GM12873 (cell line): ENCODE results near the gene TUBGCP3.
A peak's percentile ranks its signal among the peaks of the same experiment; 100 is the strongest.

ENCODE experiments used
- TF ChIP-seq, protein P1 (sequence below): IDR thresholded peaks from 2 replicates; pipeline ENCODE4 v1.5.1; 2012; ENCODE audit warnings: low read depth, mild to moderate bottlenecking, moderate library complexity, low read length, control low read depth; ENCODE audit not compliant: insufficient read depth; ENCODE audit errors: missing control alignments

Gene TUBGCP3

DNA sequence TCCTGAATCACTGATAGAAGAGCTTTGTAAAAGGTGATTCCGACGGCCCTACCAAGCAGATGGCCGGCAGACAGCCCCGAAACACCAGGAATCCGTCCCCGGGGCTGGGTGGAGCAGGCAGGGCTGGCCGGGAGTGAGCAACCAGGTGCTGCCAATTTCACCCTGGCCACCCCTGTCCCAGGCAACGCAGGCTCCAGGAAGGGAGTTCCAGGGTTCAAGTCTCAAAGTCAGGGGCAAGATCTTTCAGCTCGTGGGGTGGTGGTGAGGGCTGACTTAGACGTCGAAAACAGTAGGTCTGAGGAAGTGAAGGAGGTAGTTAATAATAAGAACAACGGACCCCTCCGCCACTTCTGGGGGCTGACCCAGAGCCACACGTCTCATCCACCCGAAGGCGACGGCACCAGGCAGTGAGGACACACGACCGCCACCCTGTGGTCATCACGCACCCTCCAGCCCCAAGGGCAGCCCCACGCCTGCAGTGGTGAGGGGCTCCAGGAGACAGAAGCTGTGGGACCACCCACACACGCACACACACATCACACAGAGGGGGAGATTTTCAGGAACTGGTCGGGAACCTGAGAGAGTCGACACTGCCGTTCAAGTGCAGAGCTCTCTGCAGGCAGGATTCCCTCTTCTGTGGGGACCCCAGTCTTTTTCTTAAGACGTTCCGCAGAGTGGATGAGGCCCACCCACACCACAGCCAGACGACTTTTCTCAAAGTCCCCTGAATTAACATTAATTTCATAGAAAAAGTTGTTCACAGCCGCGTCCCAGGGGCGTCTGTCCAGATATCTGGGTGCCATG is 144.6 kb downstream of the TUBGCP3 start:
- TF ChIP-seq, protein P1, sequence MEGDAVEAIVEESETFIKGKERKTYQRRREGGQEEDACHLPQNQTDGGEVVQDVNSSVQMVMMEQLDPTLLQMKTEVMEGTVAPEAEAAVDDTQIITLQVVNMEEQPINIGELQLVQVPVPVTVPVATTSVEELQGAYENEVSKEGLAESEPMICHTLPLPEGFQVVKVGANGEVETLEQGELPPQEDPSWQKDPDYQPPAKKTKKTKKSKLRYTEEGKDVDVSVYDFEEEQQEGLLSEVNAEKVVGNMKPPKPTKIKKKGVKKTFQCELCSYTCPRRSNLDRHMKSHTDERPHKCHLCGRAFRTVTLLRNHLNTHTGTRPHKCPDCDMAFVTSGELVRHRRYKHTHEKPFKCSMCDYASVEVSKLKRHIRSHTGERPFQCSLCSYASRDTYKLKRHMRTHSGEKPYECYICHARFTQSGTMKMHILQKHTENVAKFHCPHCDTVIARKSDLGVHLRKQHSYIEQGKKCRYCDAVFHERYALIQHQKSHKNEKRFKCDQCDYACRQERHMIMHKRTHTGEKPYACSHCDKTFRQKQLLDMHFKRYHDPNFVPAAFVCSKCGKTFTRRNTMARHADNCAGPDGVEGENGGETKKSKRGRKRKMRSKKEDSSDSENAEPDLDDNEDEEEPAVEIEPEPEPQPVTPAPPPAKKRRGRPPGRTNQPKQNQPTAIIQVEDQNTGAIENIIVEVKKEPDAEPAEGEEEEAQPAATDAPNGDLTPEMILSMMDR = peak; percentile 48

DNA sequence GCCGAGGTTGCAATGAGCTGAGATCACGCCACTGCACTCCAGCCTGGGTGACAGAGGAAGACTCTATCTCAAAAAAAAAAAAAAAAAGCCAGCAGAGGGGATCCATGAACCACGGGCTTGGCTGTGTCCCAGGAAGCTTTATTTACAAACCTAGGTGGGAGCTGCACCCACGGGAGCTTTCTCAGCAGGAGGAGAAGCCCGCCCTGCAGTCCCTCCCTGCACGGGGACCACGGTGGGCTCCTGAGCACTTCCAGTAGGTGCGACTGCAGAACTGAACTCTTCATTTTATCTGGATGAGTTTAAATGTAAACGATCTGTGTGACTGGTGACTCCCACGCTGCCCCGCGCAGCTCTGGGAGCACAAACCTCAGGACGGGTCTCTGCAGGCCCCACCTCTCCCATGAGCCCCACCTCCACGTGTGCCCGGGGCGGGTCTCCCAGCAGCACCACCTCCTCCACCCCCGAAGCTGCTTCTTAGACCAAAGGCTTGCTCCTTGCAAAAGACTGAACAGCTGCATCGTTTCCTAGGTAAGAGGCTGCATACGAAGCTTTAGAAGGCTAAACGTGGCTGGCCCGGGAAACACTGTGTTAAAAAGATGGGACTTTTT is 145.4 kb downstream of the TUBGCP3 start:
- TF ChIP-seq, protein P1 = no peak

DNA sequence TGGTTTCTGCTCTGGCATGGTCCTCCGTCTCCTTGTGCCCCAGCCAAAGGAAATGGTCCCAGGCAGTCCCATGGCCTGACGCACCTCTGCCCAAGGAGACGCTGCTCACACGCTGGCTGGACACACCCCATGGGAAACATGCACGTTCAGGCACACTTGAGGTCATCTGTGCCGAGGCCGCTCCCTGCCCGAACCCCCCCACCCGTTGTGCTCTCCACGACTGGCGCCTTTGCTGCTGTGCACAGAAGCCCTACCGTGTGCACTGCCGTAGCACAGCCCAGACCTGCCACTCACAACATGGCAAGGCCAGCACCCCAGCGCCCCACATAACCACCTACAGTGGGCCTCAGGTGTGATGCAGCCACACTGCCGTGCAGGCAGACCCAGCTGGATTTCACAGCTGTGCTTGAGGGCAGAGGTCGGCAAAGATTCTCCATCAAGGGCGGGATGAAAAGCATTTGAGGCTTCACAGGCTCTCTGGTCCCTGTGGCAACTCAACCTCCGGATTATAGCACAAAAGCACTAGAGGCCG is 146.1 kb downstream of the TUBGCP3 start:
- TF ChIP-seq, protein P1 = no peak

DNA sequence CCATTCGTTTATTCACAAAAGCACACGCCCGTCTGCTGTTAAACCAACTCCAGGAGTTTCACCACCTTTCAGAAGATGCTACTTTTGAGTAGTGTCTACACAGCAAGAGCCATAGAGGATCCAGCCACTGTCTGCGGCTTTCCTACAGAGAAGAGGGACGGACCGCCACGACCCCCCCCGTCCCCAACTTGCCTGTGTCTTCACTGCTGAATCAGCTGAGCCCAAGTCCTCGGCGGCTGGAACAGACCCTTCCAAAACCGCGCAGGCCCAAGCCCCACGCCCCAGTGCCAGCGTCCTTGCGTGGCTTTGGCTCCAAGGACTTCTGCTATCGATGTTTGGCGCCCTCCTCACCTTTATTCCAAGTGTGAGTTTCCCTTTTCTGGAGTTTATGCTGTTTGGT is 146.7 kb downstream of the TUBGCP3 start:
- TF ChIP-seq, protein P1 = no peak

DNA sequence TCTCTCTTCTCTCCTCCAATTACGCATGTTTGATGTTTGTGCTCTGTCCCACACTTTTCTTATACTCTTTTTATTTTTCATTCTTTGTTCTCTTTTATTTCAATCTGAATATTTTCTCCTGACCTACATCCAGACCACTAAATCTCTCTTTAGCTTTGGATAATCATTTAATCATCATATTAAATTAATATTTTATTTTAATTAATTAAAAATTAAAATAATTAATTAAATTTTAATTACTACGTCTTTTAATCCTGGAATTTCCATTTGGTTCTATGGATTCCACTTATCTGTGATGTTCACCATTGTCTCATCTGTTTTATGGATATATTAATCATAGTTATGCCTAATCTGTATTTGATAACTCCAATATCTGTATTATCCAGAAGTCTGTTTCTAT is 149.4 kb downstream of the TUBGCP3 start:
- TF ChIP-seq, protein P1 = no peak

DNA sequence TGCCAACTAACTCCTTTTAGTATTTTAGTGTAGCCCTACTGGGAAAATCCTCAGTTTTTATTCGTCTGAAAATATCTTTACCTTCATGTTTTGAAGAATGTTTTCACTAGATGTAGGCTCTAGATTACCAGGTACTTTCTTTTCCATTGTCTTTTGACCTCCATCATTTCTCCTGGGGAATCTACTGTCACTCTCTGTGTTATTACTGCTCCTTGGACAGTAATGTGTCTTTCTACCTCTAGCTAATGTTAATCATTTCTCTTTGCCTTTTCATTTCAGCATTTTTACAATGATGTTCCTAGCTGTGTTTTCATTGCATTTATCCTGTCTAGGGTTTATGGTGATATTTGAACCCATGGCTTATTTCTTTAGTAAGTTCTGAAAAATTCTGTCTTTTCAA is 149.9 kb downstream of the TUBGCP3 start:
- TF ChIP-seq, protein P1 = no peak

DNA sequence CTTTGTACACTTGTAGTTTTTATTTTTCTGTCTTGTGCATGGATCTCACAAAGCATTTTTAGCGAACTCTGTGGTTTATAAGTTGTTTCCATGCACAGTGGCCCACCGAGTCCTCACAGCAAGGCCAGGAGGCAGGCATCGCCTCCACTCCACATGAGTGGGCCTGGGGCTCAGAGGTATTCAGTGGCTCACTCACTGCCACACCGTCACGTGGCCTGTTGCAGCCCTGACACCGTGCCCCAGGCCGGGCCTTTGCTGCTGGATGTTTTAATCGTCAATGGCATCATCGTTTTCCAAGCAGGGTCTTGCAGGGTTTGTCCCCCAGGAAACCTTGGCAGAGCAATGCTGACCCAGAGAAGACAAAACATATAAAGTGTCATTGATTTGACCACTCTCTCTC is 152.0 kb downstream of the TUBGCP3 start:
- TF ChIP-seq, protein P1 = no peak
